A673 (cell line): ENCODE measurements around the gene ADCY4.

Source experiments
- EZH2 ChIP-seq: fragments of 200-600 bp; sonication (generic); IDR thresholded peaks from 2 replicates; pipeline ENCODE4 v1.6.1; 2017; ENCODE audit warnings: borderline replicate concordance, low read depth, mild to moderate bottlenecking, mixed read lengths, antibody characterized with exemption, low read length; ENCODE audit not compliant: poor library complexity, severe bottlenecking
- TF ChIP-seq, protein P1 (sequence below): fragments of 300-800, 200-600 bp; sonication (generic); conservative IDR thresholded peaks from 2 replicates; pipeline ENCODE4 v1.5.1; 2017; ENCODE audit warnings: low read depth, mild to moderate bottlenecking, antibody characterized with exemption, low read length, moderate library complexity, mixed read lengths

DNA sequence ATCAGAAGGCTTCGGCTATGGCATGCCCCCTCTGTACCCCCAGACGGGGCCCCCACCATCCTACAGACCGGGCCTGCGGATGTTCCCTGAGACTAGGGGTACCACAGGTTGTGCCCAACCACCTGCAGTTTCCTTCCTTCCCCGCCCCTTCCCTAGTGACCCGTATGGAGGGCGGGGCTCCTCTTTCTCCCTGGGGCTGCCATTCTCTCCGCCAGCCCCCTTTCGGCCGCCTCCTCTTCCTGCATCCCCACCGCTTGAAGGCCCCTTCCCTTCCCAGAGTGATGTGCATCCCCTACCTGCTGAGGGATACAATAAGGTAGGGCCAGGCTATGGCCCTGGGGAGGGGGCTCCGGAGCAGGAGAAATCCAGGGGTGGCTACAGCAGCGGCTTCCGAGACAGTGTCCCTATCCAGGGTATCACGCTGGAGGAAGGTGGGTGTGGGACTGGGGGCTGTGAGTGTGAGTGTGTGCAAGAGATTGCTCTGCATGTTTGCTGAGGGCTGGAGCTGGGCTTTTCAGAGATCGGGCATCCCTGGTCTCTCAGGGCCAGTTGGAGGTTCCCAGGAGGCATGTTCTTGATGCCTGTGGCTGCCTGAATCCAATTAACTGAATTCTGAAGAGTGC is 41.7 kb upstream of the ADCY4 start:
- TF ChIP-seq, protein P1, sequence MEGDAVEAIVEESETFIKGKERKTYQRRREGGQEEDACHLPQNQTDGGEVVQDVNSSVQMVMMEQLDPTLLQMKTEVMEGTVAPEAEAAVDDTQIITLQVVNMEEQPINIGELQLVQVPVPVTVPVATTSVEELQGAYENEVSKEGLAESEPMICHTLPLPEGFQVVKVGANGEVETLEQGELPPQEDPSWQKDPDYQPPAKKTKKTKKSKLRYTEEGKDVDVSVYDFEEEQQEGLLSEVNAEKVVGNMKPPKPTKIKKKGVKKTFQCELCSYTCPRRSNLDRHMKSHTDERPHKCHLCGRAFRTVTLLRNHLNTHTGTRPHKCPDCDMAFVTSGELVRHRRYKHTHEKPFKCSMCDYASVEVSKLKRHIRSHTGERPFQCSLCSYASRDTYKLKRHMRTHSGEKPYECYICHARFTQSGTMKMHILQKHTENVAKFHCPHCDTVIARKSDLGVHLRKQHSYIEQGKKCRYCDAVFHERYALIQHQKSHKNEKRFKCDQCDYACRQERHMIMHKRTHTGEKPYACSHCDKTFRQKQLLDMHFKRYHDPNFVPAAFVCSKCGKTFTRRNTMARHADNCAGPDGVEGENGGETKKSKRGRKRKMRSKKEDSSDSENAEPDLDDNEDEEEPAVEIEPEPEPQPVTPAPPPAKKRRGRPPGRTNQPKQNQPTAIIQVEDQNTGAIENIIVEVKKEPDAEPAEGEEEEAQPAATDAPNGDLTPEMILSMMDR = no peak
- TF ChIP-seq EZH2 = no peak
